SIG-M5 (cell line): ENCODE measurements around the gene KLK15.
"Not testable (repeated sequence)": the region's sequence is repeated elsewhere in the genome, so short reads cannot be mapped to it uniquely, and the experiment has no call there.

Source experiments
- DNase-seq: peaks from one replicate; lab custom pipeline; 2025; lab: John Stamatoyannopoulos, UW

Gene KLK15

GRCh38 chr19:50796128-50796633, 37.2 kb downstream of the KLK15 start:
- no peak for DNase-seq

GRCh38 chr19:50795664-50796073, 37.7 kb downstream of the KLK15 start:
- DNase-seq, result no peak

GRCh38 chr19:50794876-50795663, 38.3 kb downstream of the KLK15 start:
- DNase-seq, result no peak

- no peak for DNase-seq
Observed at GRCh38 chr19:50794074-50794875, 39.1 kb downstream of the KLK15 start.

GRCh38 chr19:50793558-50794065, 39.8 kb downstream of the KLK15 start:
- no peak for DNase-seq

GRCh38 chr19:50792272-50793250, 40.8 kb downstream of the KLK15 start:
- no peak for DNase-seq

- no peak for DNase-seq
Observed at GRCh38 chr19:50791594-50792271, 41.6 kb downstream of the KLK15 start.

- DNase-seq, result no peak
Observed at GRCh38 chr19:50790922-50791467, 42.4 kb downstream of the KLK15 start.

- DNase-seq, result no peak
Observed at GRCh38 chr19:50790396-50790795, 43.0 kb downstream of the KLK15 start, which contains the start of gene ACP4. TSS of gene ACP4 (plus strand) at chr19:50790415. CDS start at chr19:50790415, 0 bp downstream.

GRCh38 chr19:50785329-50785728, 48.0 kb downstream of the KLK15 start:
- no peak for DNase-seq

- no peak for DNase-seq
Observed at GRCh38 chr19:50784710-50785109, 48.7 kb downstream of the KLK15 start.

- DNase-seq, result not testable (repeated sequence)
Observed at GRCh38 chr19:50783848-50784152, 49.6 kb downstream of the KLK15 start.

GRCh38 chr19:50780753-50781435, 52.5 kb downstream of the KLK15 start:
- DNase-seq, result no peak

- DNase-seq, result no peak
Observed at GRCh38 chr19:50779504-50780457, 53.6 kb downstream of the KLK15 start.

GRCh38 chr19:50778906-50779430, 54.4 kb downstream of the KLK15 start:
- no peak for DNase-seq

GRCh38 chr19:50777830-50778303, 55.5 kb downstream of the KLK15 start:
- no peak for DNase-seq

GRCh38 chr19:50777261-50777660, 56.1 kb downstream of the KLK15 start:
- no peak for DNase-seq

GRCh38 chr19:50776131-50776530, 57.2 kb downstream of the KLK15 start:
- no peak for DNase-seq
